Measurements from ENCODE around the gene GRIK4. TPM values are rescaled to one million over a fixed set of nuclear protein-coding genes. Genes with fewer than 3 reads are reported as not detected.

Gene GRIK4
- polyA plus RNA-seq, 1 donor from 2014 or later = 3.4 TPM

DNA sequence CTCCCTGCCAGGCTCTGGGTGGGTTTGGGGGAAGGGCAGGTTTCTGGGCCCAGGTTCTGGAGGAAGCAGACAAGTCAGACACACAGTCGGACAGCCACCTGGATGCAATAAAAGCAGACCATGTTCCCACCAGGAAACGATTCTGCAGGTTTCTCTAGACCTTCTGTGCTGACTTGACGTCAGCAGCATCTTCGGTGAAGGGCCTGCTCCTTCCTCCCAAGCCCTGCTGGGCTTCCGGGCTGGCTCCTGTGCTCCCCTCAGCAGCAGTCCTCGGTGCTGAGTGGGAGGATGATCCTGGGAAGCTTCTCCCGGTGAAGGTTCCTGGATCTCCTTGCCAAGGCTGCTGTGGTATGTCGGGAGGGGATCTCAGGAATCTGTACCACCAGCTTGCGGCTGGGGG lies 240.0 kb downstream of the GRIK4 start:
- H3K27ac ChIP-seq (ENCODE audit: low read length) = no peak overlapping the region

DNA sequence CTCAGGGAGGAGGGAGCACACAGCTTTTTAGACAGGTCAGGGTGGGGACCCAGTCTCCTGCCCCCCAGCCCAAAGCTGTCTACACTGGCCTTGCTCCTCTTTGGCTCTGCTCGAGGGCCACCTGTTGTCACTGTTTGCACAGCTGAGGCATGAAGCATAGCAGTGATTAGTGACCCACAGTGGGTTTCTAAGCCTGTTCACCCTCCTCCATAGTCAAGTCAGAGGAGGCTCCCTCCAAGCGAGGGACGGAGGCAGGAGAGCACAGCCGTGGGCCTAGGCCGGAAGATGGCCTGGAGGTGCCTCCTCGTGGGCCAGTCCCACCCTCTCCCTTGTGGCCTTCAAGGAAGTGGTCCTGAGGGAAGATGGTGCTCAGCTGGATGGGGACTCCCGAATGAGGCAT lies 241.1 kb downstream of the GRIK4 start:
- Histone ChIP-seq H3K27ac (ENCODE audit: low read length) (no peak overlapping the region), H3K9ac (ENCODE audit: low read length) (no peak overlapping the region), H3K4me2 (ENCODE audit: low read length) (no peak overlapping the region), H3K4me3 (ENCODE audit: low read length) (no peak overlapping the region), H3K27me3 (ENCODE audit: insufficient read depth, low read depth, low read length) (no peaks in the 10 kb centered on the region), H3F3A (ENCODE audit: insufficient read depth, low read length, poor library complexity, severe bottlenecking) (no peaks in the 10 kb centered on the region), H4K20me1 (ENCODE audit: insufficient read depth) (no peaks in the 10 kb centered on the region), H3K36me3 (ENCODE audit: insufficient read depth, low read length) (no peaks in the 10 kb centered on the region), H2AFZ (ENCODE audit: low read depth, low read length) (no peak overlapping the region), H3K9me2 (ENCODE audit: insufficient read depth, low read length) (no peaks in the 10 kb centered on the region), H3K9me3 (ENCODE audit: low read length) (no peaks in the 10 kb centered on the region), H3K79me2 (replicated peaks; ENCODE audit: insufficient read depth, low read length) (no peaks in the 10 kb centered on the region)
- no peak for TF ChIP-seq MXI1 (conservative IDR thresholded peaks at IDR 0.05; ENCODE audit: poor library complexity, severe bottlenecking)

More for the DNA sequence above, 240.0 kb downstream of the GRIK4 start:
- Histone ChIP-seq H3K4me3 (ENCODE audit: low read length) (no peak overlapping the region), H3K36me3 (ENCODE audit: insufficient read depth, low read length) (no peaks in the 10 kb centered on the region), H3K79me2 (replicated peaks; ENCODE audit: insufficient read depth, low read length) (no peaks in the 10 kb centered on the region), H3K9ac (ENCODE audit: low read length) (no peak overlapping the region), H3F3A (ENCODE audit: insufficient read depth, low read length, poor library complexity, severe bottlenecking) (no peaks in the 10 kb centered on the region), H3K4me2 (ENCODE audit: low read length) (no peak overlapping the region), H3K9me3 (ENCODE audit: low read length) (no peaks in the 10 kb centered on the region), H3K9me2 (ENCODE audit: insufficient read depth, low read length) (no peaks in the 10 kb centered on the region), H3K27me3 (ENCODE audit: insufficient read depth, low read depth, low read length) (no peaks in the 10 kb centered on the region), H4K20me1 (ENCODE audit: insufficient read depth) (no peaks in the 10 kb centered on the region), H2AFZ (ENCODE audit: low read depth, low read length) (no peak overlapping the region)
- TF ChIP-seq, protein P1, sequence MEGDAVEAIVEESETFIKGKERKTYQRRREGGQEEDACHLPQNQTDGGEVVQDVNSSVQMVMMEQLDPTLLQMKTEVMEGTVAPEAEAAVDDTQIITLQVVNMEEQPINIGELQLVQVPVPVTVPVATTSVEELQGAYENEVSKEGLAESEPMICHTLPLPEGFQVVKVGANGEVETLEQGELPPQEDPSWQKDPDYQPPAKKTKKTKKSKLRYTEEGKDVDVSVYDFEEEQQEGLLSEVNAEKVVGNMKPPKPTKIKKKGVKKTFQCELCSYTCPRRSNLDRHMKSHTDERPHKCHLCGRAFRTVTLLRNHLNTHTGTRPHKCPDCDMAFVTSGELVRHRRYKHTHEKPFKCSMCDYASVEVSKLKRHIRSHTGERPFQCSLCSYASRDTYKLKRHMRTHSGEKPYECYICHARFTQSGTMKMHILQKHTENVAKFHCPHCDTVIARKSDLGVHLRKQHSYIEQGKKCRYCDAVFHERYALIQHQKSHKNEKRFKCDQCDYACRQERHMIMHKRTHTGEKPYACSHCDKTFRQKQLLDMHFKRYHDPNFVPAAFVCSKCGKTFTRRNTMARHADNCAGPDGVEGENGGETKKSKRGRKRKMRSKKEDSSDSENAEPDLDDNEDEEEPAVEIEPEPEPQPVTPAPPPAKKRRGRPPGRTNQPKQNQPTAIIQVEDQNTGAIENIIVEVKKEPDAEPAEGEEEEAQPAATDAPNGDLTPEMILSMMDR (IDR thresholded peaks at IDR 0.05; ENCODE audit: poor library complexity, severe bottlenecking) = no peak
- TF ChIP-seq POLR2AphosphoS5 (IDR thresholded peaks at IDR 0.05) (no peak), EP300 (conservative IDR thresholded peaks at IDR 0.05; ENCODE audit: poor library complexity, severe bottlenecking) (no peak), TAF1 (IDR thresholded peaks at IDR 0.05; ENCODE audit: low read depth) (no peak), RAD21 (conservative IDR thresholded peaks at IDR 0.05) (no peak), EZH2 (IDR thresholded peaks at IDR 0.05; ENCODE audit: borderline replicate concordance, insufficient read depth, low read length, poor library complexity, severe bottlenecking) (no peak), SMC3 (conservative IDR thresholded peaks at IDR 0.05; ENCODE audit: poor library complexity) (no peak), MXI1 (conservative IDR thresholded peaks at IDR 0.05; ENCODE audit: poor library complexity, severe bottlenecking) (no peak)
- TF ChIP-seq, protein P2, sequence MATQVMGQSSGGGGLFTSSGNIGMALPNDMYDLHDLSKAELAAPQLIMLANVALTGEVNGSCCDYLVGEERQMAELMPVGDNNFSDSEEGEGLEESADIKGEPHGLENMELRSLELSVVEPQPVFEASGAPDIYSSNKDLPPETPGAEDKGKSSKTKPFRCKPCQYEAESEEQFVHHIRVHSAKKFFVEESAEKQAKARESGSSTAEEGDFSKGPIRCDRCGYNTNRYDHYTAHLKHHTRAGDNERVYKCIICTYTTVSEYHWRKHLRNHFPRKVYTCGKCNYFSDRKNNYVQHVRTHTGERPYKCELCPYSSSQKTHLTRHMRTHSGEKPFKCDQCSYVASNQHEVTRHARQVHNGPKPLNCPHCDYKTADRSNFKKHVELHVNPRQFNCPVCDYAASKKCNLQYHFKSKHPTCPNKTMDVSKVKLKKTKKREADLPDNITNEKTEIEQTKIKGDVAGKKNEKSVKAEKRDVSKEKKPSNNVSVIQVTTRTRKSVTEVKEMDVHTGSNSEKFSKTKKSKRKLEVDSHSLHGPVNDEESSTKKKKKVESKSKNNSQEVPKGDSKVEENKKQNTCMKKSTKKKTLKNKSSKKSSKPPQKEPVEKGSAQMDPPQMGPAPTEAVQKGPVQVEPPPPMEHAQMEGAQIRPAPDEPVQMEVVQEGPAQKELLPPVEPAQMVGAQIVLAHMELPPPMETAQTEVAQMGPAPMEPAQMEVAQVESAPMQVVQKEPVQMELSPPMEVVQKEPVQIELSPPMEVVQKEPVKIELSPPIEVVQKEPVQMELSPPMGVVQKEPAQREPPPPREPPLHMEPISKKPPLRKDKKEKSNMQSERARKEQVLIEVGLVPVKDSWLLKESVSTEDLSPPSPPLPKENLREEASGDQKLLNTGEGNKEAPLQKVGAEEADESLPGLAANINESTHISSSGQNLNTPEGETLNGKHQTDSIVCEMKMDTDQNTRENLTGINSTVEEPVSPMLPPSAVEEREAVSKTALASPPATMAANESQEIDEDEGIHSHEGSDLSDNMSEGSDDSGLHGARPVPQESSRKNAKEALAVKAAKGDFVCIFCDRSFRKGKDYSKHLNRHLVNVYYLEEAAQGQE (IDR thresholded peaks at IDR 0.05; ENCODE audit: borderline replicate concordance) = no peak

DNA sequence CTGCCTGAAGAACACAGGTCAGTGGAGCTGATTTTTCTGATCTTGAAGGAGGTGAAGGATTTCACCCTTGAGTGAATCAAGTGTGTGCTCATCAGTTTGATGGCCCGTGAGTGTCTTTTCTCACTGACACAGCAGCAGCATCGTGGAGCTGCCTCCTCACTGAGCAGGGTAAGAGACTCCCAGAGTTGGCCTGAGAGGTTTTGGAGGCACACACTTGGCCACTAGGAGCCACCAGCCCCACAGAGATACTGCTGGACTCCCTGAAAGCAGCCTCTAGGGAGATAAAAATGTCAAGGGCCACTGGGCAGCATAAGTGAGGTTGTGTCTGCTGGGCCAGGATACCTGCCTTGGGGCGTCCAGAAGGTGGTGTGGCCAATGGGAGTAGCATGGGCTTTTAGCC lies 245.4 kb downstream of the GRIK4 start:
- Histone ChIP-seq H3K27me3 (ENCODE audit: insufficient read depth, low read depth, low read length) (no peaks in the 10 kb centered on the region), H3K9ac (ENCODE audit: low read length) (no peak overlapping the region), H3K36me3 (ENCODE audit: insufficient read depth, low read length) (no peaks in the 10 kb centered on the region), H3K27ac (ENCODE audit: low read length) (no peak overlapping the region), H3K9me2 (ENCODE audit: insufficient read depth, low read length) (no peaks in the 10 kb centered on the region), H3K9me3 (ENCODE audit: low read length) (no peaks in the 10 kb centered on the region), H3F3A (ENCODE audit: insufficient read depth, low read length, poor library complexity, severe bottlenecking) (no peaks in the 10 kb centered on the region), H2AFZ (ENCODE audit: low read depth, low read length) (no peak overlapping the region), H4K20me1 (ENCODE audit: insufficient read depth) (no peaks in the 10 kb centered on the region), H3K4me2 (ENCODE audit: low read length) (no peak overlapping the region), H3K79me2 (replicated peaks; ENCODE audit: insufficient read depth, low read length) (no peaks in the 10 kb centered on the region), H3K4me3 (ENCODE audit: low read length) (no peak overlapping the region)
- no peak for TF ChIP-seq POLR2AphosphoS5 (IDR thresholded peaks at IDR 0.05)
- TF ChIP-seq, protein P2 (IDR thresholded peaks at IDR 0.05; ENCODE audit: borderline replicate concordance) = no peak
- no peak for TF ChIP-seq RAD21 (conservative IDR thresholded peaks at IDR 0.05)
- TF ChIP-seq MXI1 (conservative IDR thresholded peaks at IDR 0.05; ENCODE audit: poor library complexity, severe bottlenecking) = no peak
- TF ChIP-seq EP300 (conservative IDR thresholded peaks at IDR 0.05; ENCODE audit: poor library complexity, severe bottlenecking) = no peak
- TF ChIP-seq EZH2 (IDR thresholded peaks at IDR 0.05; ENCODE audit: borderline replicate concordance, insufficient read depth, low read length, poor library complexity, severe bottlenecking) = no peak
- no peak for TF ChIP-seq TAF1 (IDR thresholded peaks at IDR 0.05; ENCODE audit: low read depth)

Data from neural cell (in vitro differentiated cells).